Glutamatergic neuron (in vitro differentiated cells): ENCODE measurements around the gene PCK1. TPM values are rescaled to one million over a fixed set of nuclear protein-coding genes. Genes with fewer than 3 reads are reported as not detected.
A peak's percentile ranks its signal among the peaks of the same experiment; 100 is the strongest.

Experiments
- DNase-seq: peaks from one replicate; pipeline ENCODE4 v3.0.0; 2022
- H3K27ac Mint-ChIP-seq: one replicate; pipeline ENCODE4 v1.8.0; 2020; ENCODE audit warnings: mild to moderate bottlenecking, mixed read lengths, inconsistent platforms; ENCODE audit not compliant: unreplicated experiment
- H3K27me3 Mint-ChIP-seq: one replicate; pipeline ENCODE4 v1.8.0; 2020; ENCODE audit warnings: mild to moderate bottlenecking, moderate library complexity, mixed read lengths, inconsistent platforms; ENCODE audit not compliant: unreplicated experiment
- H3K36me3 Mint-ChIP-seq: one replicate; pipeline ENCODE4 v1.8.0; 2020; ENCODE audit warnings: mild to moderate bottlenecking, mixed read lengths, inconsistent platforms; ENCODE audit not compliant: unreplicated experiment
- H3K4me1 Mint-ChIP-seq: one replicate; pipeline ENCODE4 v1.8.0; 2020; ENCODE audit warnings: mild to moderate bottlenecking, low read depth, mixed read lengths, inconsistent platforms; ENCODE audit not compliant: unreplicated experiment
- H3K4me3 Mint-ChIP-seq: one replicate; pipeline ENCODE4 v1.8.0; 2020; ENCODE audit warnings: mild to moderate bottlenecking, mixed read lengths, inconsistent platforms; ENCODE audit not compliant: unreplicated experiment
- H3K9me3 Mint-ChIP-seq: one replicate; pipeline ENCODE4 v1.8.0; 2020; ENCODE audit warnings: mild to moderate bottlenecking, moderate library complexity, mixed read lengths, inconsistent platforms; ENCODE audit not compliant: unreplicated experiment
- total RNA-seq: library from RNA; stranded (reverse); fragmentation: NEBNext Ultra II Directional; extraction: Animal tissue kit (Norgen Biotek cat#: 25700); gene quantifications from one replicate; pipeline ENCODE4 v1.2.1, GENCODE V29; 2021; ENCODE audit not compliant: unreplicated experiment
- TF ChIP-seq, protein P1 (sequence below): fragments of 200-600 bp; sonication (generic); IDR thresholded peaks from one replicate; pipeline ENCODE4 v1.5.0; 2021; ENCODE audit not compliant: partially characterized antibody, unreplicated experiment

Gene PCK1
- total RNA-seq, 1 donor from 2014 or later, result not detected

- no peak overlapping the region for H3K27ac Mint-ChIP-seq
- H3K4me3 Mint-ChIP-seq, result no peak overlapping the region
- H3K36me3 Mint-ChIP-seq, result no peaks in the 10 kb centered on the region
- peak; percentile 56 for DNase-seq
- peaks cover 11% of the 10 kb centered on the region for H3K27me3 Mint-ChIP-seq
- H3K4me1 Mint-ChIP-seq, result peaks cover 4% of the 10 kb centered on the region
- TF ChIP-seq, protein P1, sequence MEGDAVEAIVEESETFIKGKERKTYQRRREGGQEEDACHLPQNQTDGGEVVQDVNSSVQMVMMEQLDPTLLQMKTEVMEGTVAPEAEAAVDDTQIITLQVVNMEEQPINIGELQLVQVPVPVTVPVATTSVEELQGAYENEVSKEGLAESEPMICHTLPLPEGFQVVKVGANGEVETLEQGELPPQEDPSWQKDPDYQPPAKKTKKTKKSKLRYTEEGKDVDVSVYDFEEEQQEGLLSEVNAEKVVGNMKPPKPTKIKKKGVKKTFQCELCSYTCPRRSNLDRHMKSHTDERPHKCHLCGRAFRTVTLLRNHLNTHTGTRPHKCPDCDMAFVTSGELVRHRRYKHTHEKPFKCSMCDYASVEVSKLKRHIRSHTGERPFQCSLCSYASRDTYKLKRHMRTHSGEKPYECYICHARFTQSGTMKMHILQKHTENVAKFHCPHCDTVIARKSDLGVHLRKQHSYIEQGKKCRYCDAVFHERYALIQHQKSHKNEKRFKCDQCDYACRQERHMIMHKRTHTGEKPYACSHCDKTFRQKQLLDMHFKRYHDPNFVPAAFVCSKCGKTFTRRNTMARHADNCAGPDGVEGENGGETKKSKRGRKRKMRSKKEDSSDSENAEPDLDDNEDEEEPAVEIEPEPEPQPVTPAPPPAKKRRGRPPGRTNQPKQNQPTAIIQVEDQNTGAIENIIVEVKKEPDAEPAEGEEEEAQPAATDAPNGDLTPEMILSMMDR, result peak; percentile 61
- H3K9me3 Mint-ChIP-seq, result peaks cover 6% of the 10 kb centered on the region
Observed at GRCh38 chr20:57582432-57583288, 21.8 kb downstream of the PCK1 start.

GRCh38 chr20:57583289-57584257 lies 22.7 kb downstream of the PCK1 start:
- TF ChIP-seq, protein P1, result no peak
- Mint-ChIP-seq H3K27me3 (peaks cover 11% of the 10 kb centered on the region), H3K36me3 (no peaks in the 10 kb centered on the region), H3K4me1 (peaks cover 4% of the 10 kb centered on the region), H3K4me3 (no peak overlapping the region), H3K9me3 (peaks cover 6% of the 10 kb centered on the region), H3K27ac (no peak overlapping the region)
- DNase-seq, result no peak

DNA sequence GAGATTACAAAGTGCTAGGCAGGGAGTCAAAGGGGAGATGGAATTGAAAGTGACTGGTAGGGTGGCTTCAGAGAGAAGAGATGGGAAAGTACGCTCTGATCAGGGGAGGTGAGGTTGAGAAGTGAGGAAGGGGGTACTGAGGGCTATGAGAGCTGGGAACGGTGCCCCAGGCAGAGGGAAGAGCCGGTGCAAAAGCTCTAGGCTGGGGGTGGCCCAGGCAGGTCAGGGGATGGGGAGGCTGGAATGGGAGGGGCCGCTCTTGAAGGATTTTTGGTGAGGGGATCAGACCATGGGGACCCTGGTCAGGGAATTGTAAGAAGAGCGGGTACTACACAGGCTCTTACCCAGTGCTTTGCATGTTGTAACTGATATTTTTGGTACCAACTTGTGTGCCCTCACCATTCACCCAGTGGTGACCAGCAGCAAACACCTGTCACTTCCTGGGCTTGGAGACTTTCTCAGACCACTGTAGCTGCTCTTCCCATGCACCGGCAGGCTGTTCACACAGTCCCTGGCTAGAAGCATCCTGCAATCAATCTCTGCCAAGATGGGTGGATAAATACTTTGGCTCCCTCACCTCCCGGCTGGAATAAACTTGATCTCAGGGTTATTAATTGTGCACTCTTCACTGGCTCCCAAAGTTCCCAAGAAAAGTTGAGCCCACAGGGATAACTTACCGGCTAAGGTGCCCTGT lies 24.0 kb downstream of the PCK1 start:
- no peak overlapping the region for H3K27ac Mint-ChIP-seq
- H3K9me3 Mint-ChIP-seq, result peaks cover 6% of the 10 kb centered on the region
- no peaks in the 10 kb centered on the region for H3K36me3 Mint-ChIP-seq
- no peak for DNase-seq
- H3K4me3 Mint-ChIP-seq, result no peak overlapping the region
- TF ChIP-seq, protein P1, result no peak
- peaks cover 4% of the 10 kb centered on the region for H3K4me1 Mint-ChIP-seq
- peaks cover 11% of the 10 kb centered on the region for H3K27me3 Mint-ChIP-seq

DNA sequence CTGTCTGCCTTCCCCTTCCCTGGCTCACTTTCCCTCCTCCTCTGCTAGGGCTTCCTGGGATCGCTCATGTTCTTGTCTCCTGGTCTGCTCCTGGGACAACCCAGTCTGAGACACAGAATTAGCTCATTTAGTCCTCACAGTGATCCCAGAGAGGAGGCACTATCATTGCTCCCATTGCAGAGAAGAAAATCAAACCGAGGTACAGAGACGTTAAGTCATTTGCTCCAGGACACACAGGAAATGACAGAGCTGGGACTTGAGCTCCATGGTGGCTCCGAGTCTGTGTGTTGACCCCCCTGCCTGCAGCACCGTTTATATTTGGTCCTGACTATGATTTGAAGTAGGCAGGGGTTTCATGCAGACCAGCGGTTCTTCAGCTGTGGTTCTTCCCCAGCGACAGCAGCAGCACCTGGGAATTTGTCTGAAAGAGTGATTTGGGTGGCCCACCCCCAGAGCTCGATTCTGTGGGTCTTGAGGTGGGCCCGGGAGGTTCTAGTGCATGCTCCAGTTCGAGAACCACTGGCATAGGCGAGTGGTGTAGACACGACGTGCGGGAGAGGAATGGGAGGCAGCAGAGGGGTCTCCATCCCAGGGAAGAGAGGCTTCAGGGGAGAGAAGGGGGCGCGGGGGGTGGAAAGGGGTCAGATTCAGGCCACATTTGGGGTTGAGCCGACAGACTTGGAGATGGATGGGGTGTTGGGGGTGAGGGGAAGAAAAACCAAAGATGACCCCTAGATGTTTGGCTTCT lies 24.7 kb downstream of the PCK1 start:
- Mint-ChIP-seq H3K9me3 (peaks cover 4% of the 10 kb centered on the region), H3K27me3 (peaks cover 6% of the 10 kb centered on the region), H3K4me1 (no peaks in the 10 kb centered on the region), H3K36me3 (no peaks in the 10 kb centered on the region), H3K27ac (no peak overlapping the region), H3K4me3 (no peak overlapping the region)
- no peak for DNase-seq
- TF ChIP-seq, protein P1, result no peak
